ENCODE data around the gene ARMC9. TPM values are rescaled to one million over a fixed set of nuclear protein-coding genes. Genes with fewer than 3 reads are reported as not detected.

Gene ARMC9
- total RNA-seq, 1 donor from 2014 or later = 19.3 TPM

- no peak overlapping the region for H3K27ac Mint-ChIP-seq (ENCODE audit: unreplicated experiment)
- H3K4me3 Mint-ChIP-seq (ENCODE audit: unreplicated experiment) = no peak overlapping the region
- H3K27me3 Mint-ChIP-seq (ENCODE audit: unreplicated experiment) = no peaks in the 10 kb centered on the region
- no peaks in the 10 kb centered on the region for H3K36me3 Mint-ChIP-seq (ENCODE audit: unreplicated experiment)
- H3K9me3 Mint-ChIP-seq (ENCODE audit: unreplicated experiment) = no peaks in the 10 kb centered on the region
- DNase-seq = no peak
- H3K4me1 Mint-ChIP-seq (ENCODE audit: low read depth, unreplicated experiment) = no peaks in the 10 kb centered on the region
- no peak for TF ChIP-seq CTCF (IDR thresholded peaks at IDR 0.05; ENCODE audit: partially characterized antibody, unreplicated experiment)
Observed at GRCh38 chr2:231210782-231211181, 12.4 kb downstream of the ARMC9 start.

- H3K27ac Mint-ChIP-seq (ENCODE audit: unreplicated experiment) = no peak overlapping the region
- H3K36me3 Mint-ChIP-seq (ENCODE audit: unreplicated experiment) = no peaks in the 10 kb centered on the region
- no peak for DNase-seq
- H3K27me3 Mint-ChIP-seq (ENCODE audit: unreplicated experiment) = no peaks in the 10 kb centered on the region
- no peaks in the 10 kb centered on the region for H3K9me3 Mint-ChIP-seq (ENCODE audit: unreplicated experiment)
- no peaks in the 10 kb centered on the region for H3K4me1 Mint-ChIP-seq (ENCODE audit: low read depth, unreplicated experiment)
- no peak for TF ChIP-seq CTCF (IDR thresholded peaks at IDR 0.05; ENCODE audit: partially characterized antibody, unreplicated experiment)
- H3K4me3 Mint-ChIP-seq (ENCODE audit: unreplicated experiment) = no peak overlapping the region
Observed at GRCh38 chr2:231211486-231211885, 13.1 kb downstream of the ARMC9 start.

GRCh38 chr2:231212329-231212845, 14.0 kb downstream of the ARMC9 start:
- H3K4me3 Mint-ChIP-seq (ENCODE audit: unreplicated experiment) = no peak overlapping the region
- no peaks in the 10 kb centered on the region for H3K27me3 Mint-ChIP-seq (ENCODE audit: unreplicated experiment)
- no peaks in the 10 kb centered on the region for H3K36me3 Mint-ChIP-seq (ENCODE audit: unreplicated experiment)
- no peak overlapping the region for H3K27ac Mint-ChIP-seq (ENCODE audit: unreplicated experiment)
- DNase-seq = no peak
- no peaks in the 10 kb centered on the region for H3K4me1 Mint-ChIP-seq (ENCODE audit: low read depth, unreplicated experiment)
- no peak for TF ChIP-seq CTCF (IDR thresholded peaks at IDR 0.05; ENCODE audit: partially characterized antibody, unreplicated experiment)
- H3K9me3 Mint-ChIP-seq (ENCODE audit: unreplicated experiment) = no peaks in the 10 kb centered on the region

GRCh38 chr2:231213931-231214642, 15.7 kb downstream of the ARMC9 start:
- Mint-ChIP-seq H3K27me3 (ENCODE audit: unreplicated experiment) (no peaks in the 10 kb centered on the region), H3K4me3 (ENCODE audit: unreplicated experiment) (no peak overlapping the region), H3K9me3 (ENCODE audit: unreplicated experiment) (no peaks in the 10 kb centered on the region), H3K4me1 (ENCODE audit: low read depth, unreplicated experiment) (no peaks in the 10 kb centered on the region), H3K36me3 (ENCODE audit: unreplicated experiment) (no peaks in the 10 kb centered on the region), H3K27ac (ENCODE audit: unreplicated experiment) (no peak overlapping the region)
- TF ChIP-seq CTCF (IDR thresholded peaks at IDR 0.05; ENCODE audit: partially characterized antibody, unreplicated experiment) = no peak
- no peak for DNase-seq

GRCh38 chr2:231218366-231218765, 19.9 kb downstream of the ARMC9 start:
- TF ChIP-seq CTCF (IDR thresholded peaks at IDR 0.05; ENCODE audit: partially characterized antibody, unreplicated experiment) = no peak
- H3K4me1 Mint-ChIP-seq (ENCODE audit: low read depth, unreplicated experiment) = no peaks in the 10 kb centered on the region
- H3K9me3 Mint-ChIP-seq (ENCODE audit: unreplicated experiment) = no peaks in the 10 kb centered on the region
- H3K4me3 Mint-ChIP-seq (ENCODE audit: unreplicated experiment) = no peak overlapping the region
- no peak for DNase-seq
- H3K36me3 Mint-ChIP-seq (ENCODE audit: unreplicated experiment) = peaks cover 9% of the 10 kb centered on the region
- no peak overlapping the region for H3K27ac Mint-ChIP-seq (ENCODE audit: unreplicated experiment)
- peaks cover 3% of the 10 kb centered on the region for H3K27me3 Mint-ChIP-seq (ENCODE audit: unreplicated experiment)
